ENCODE data around the gene BSDC1. TPM values are rescaled to one million over a fixed set of nuclear protein-coding genes. Genes with fewer than 3 reads are reported as not detected.
"Not testable (repeated sequence)": the region's sequence is repeated elsewhere in the genome, so short reads cannot be mapped to it uniquely, and the experiment has no call there.

BSDC1 gene
- polyA plus RNA-seq, 1 donor: 61.7 TPM

GRCh38 chr1:32396524-32396923, 2.3 kb upstream of the BSDC1 start:
- DNase-seq: not testable (repeated sequence)

GRCh38 chr1:32394890-32395432, 720 bp upstream of the BSDC1 start:
- DNase-seq: no peak

- DNase-seq: peak; percentile 55
Observed at GRCh38 chr1:32393832-32394140, 455 bp downstream of the BSDC1 start.

GRCh38 chr1:32393136-32393535, 1.1 kb downstream of the BSDC1 start:
- no peak for DNase-seq

GRCh38 chr1:32392325-32392724, 1.9 kb downstream of the BSDC1 start:
- no peak for DNase-seq

GRCh38 chr1:32390904-32391870, 3.1 kb downstream of the BSDC1 start:
- no peak for DNase-seq

- no peak for DNase-seq
Observed at GRCh38 chr1:32388641-32389040, 5.6 kb downstream of the BSDC1 start.

- DNase-seq: peak; percentile 40
Observed at GRCh38 chr1:32386676-32387392, 7.4 kb downstream of the BSDC1 start.

GRCh38 chr1:32380057-32380456, 14.2 kb downstream of the BSDC1 start:
- DNase-seq: no peak

- no peak for DNase-seq
Observed at GRCh38 chr1:32377541-32378220, 16.6 kb downstream of the BSDC1 start.

GRCh38 chr1:32376199-32376598, 18.0 kb downstream of the BSDC1 start:
- DNase-seq: no peak

GRCh38 chr1:32373996-32374592, 20.1 kb downstream of the BSDC1 start:
- no peak for DNase-seq

GRCh38 chr1:32372149-32372756, 22.0 kb downstream of the BSDC1 start:
- no peak for DNase-seq

GRCh38 chr1:32367912-32368635, 26.2 kb downstream of the BSDC1 start:
- no peak for DNase-seq

GRCh38 chr1:32365445-32365844, 28.8 kb downstream of the BSDC1 start:
- no peak for DNase-seq

- no peak for DNase-seq
Observed at GRCh38 chr1:32364836-32365235, 29.4 kb downstream of the BSDC1 start.

GRCh38 chr1:32363713-32364112, 30.5 kb downstream of the BSDC1 start:
- DNase-seq: no peak

GRCh38 chr1:32362474-32363313, 31.5 kb downstream of the BSDC1 start, which contains the start of the genes FAM229A and TSSK3:
Gene FAM229A, minus strand, starts transcription at chr1:32362485. Its CDS starts 394 bp downstream, at chr1:32362091.
Gene TSSK3, plus strand, starts transcription at chr1:32362539. Its CDS starts 163 bp downstream, at chr1:32362702.
- DNase-seq: no peak

- peak; percentile 68 for DNase-seq
Observed at GRCh38 chr1:32361674-32362473, 32.4 kb downstream of the BSDC1 start.

Data from left kidney (tissue), 2 donors.